HG03159 (cell line): ENCODE measurements around the gene SECTM1.
"Not testable (repeated sequence)": the region's sequence is repeated elsewhere in the genome, so short reads cannot be mapped to it uniquely, and the experiment has no call there.

Experiments
- ATAC-seq: cut with Tn5 transposase; IDR thresholded peaks from one replicate; pipeline ENCODE4 v1.9.1; 2021; ENCODE audit warnings: mild to moderate bottlenecking, moderate library complexity; ENCODE audit not compliant: unreplicated experiment

SECTM1 gene

GRCh38 chr17:82333279-82334171 lies at the start of gene SECTM1:
TSS of gene SECTM1 (minus strand) at chr17:82333766. CDS start at chr17:82327240, 6,526 bp downstream.
- no peak for ATAC-seq

DNA sequence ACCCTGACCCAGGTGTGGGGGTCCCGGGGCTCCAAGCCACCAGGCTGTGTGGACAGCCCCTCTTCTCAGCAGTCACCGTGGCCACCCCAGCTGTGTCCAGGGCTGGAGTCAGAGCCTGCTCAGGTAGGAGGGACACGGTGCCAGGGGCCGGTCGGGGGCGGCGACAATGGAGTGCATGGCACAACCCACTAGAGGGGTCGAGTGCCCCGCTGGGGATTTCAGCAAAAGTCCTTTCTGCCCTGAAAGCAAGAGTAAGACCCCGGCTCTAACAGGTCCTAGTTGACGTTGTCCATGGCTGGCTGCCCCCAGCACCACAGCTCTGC lies 49.3 kb upstream of the SECTM1 start:
- no peak for ATAC-seq

GRCh38 chr17:82382220-82382932 lies 48.8 kb upstream of the SECTM1 start:
- ATAC-seq: not testable (repeated sequence)

DNA sequence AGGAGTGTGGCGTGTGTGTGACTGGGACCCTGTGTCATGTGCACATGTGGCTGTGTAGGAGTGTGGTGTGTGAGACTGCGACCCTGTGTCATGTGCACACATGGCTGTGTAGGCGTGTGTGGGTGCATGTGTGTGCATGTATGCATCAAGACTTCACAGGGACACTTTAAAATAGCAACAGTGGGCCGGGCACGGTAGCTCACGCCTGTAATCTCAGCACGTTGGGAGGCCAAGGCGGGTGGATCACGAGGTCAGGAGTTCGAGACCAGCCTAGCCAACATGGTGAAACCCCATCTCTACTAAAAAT lies 48.1 kb upstream of the SECTM1 start:
- not testable (repeated sequence) for ATAC-seq

DNA sequence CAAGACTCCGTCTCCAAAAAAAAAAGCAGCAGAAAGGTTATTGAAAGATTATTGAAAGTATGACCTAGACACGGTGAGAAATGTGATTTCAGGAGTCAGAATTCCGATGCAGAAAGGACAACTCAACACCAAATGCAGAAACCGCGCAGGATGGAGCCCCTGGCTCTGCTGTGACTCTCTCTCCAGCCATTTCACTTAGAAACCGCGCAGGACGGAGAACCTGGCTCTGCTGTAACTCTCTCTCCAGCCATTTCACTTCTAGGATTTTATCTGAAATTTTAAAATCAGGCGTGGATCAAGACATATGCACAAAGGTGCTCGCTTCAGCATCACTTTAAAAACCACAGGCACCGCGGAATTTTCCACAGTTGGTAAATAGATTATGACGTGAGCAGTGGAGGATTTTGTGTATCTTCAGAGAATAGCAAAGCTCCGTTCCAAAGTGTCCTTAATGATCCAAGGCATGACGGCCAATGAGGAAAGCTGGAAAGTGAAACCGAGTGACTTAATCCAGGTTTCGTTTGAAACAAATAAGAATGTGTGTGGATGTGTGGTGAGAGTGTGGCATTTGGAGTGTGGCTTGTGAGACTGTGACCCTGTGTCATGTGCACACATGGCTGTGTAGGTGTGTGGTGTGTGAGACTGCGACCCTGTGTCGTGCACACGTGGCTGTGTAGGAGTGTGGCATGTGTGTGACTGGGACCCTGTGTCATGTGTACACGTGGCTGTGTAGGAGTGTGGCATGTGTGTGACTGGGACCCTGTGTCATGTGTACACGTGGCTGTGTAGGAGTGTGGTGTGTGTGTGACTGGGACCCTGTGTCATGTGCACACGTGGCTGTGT lies 47.5 kb upstream of the SECTM1 start:
- ATAC-seq: no peak

DNA sequence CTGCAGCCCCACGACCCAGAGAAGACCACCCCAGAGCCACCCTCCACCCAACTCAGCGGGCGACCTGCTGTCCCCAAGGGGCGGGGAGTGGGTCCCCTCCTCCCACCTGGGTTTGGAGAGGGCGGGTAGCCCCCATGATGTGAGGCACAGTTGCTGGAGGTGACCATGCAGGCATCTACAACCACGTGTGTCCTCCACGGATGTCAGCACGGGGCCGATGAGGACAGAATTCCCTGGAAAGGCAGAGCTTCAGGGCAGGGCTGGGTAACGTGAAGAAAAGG lies 45.1 kb upstream of the SECTM1 start:
- no peak for ATAC-seq

GRCh38 chr17:82377924-82378740 lies 44.6 kb upstream of the SECTM1 start:
- ATAC-seq: no peak

GRCh38 chr17:82377294-82377693 lies 43.7 kb upstream of the SECTM1 start:
- ATAC-seq: not testable (repeated sequence)

DNA sequence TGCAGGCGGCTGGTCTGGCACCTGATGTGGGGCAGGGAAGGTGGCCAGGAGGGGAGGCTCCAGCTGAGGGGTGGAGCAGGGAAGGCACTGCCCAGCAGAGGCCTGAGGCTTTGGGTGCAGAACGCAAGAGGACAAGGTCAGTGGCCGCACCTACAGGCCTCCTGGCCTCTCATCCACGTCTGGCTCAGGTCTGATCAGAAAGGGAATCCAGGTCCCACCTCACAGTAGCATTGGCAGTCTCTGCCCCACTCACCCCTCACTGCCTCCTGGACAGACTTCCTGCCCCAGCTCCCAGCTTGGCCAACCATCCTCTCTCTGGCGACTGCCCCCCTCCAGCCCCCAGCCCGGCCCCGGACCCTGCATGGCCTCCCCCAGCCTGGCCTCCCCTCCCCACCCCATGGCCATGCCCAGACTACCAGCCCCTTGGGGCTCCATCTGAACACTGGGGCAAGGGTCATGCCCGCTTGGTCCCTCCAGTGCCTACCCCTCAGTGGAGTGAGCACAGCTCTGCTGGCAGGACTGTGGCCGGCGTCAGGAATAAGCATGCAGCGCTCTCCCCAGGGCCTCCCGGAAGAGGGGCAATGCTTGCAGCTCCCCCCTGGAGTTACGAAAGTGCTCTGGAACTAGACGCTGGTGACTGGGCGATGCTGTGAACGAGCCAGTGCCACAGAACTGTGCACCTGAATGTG lies 42.6 kb upstream of the SECTM1 start:
- ATAC-seq: no peak

DNA sequence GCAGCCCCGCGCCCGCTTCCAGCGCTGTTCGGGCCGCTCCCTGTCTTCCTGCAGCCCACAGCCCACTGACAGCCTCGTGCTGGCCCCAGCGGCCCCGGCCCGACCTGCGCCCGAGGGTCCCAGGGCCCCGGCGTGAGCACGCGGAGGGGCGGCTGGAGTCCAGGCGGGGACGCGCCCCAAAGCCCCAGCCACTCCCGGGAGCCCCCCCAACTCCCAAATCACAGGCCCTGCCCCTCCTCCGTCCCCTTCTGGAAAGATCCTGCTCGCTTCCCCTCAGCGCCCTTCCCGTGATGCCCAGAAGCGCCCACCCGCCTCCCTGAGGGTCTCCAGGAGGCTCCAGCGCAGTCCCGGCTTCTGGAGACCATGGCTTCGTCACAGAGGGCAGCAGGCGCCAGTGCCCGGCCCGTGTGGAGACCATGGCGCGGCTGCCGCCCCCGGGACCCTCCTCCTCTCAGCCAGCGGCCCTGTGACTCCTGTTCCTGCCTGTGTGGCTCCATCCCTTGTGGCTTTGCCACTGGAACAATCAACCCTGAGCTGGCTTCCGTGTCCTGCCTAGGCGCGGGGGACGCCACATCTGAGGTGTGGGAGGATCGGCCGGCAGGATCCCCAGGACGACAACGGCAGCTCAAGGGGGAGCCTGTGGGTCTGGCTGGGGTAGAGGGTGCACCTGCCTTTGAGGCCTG lies 41.9 kb upstream of the SECTM1 start:
- ATAC-seq: no peak

- no peak for ATAC-seq
These were observed 41.2 kb upstream of the SECTM1 start for GRCh38 chr17:82374626-82375331.

GRCh38 chr17:82373731-82374625 lies 40.4 kb upstream of the SECTM1 start:
- no peak for ATAC-seq

GRCh38 chr17:82373072-82373452 lies 39.5 kb upstream of the SECTM1 start:
- ATAC-seq: not testable (repeated sequence)

DNA sequence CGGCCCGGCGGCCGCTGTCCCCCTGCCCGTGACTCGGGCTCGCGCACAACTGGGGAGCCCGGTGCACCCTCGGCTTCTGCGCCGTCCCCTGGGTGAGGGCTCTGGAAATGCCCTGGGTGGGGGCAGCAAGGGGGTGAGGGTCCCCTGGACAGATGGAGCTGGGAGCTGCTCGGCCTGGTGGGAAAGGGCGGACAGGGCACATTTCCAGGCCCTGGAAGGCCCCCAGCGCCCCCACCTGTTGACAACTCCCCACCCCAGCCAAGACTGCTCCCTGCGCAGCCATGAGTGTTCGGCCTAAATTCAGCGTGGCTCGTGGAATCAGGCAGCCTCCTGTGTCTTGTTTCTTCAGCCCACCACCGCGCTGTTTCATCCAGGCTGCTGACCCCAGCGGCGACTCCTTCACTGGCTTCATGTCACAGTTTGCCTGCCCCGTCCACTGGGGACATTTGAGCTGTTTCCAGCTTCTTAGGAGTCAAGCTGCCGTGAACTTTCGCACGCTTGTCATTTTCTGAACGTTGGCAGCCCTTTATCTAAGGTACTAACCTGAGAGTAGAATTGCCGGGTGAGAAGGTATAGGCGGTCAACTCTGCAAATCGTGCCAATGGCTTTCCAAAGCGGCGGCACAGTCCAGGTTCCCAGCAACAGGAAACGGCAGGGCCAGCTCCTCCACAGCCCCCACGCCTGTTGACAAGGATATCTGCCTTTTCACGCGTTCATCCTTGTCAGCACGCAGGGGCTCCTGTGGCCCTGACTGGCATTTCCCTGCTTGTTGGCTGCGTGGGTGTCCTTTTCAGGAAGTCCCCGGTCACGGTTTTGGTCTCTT lies 38.9 kb upstream of the SECTM1 start:
- no peak for ATAC-seq

- no peak for ATAC-seq
These were observed 38.0 kb upstream of the SECTM1 start, which contains the start of gene UTS2R for GRCh38 chr17:82371333-82372248. TSS of gene UTS2R (plus strand) at chr17:82371765. CDS start at chr17:82374325, 2,560 bp downstream.
